GM21360 (cell line): Measurements from ENCODE around the gene CISH.

Experiments used
- ATAC-seq: cut with Tn5 transposase; IDR thresholded peaks from one replicate; pipeline ENCODE4 v1.9.1; 2021; ENCODE audit warnings: mild to moderate bottlenecking, moderate library complexity; ENCODE audit not compliant: unreplicated experiment

The CISH gene

GRCh38 chr3:50573566-50574443 is 37.8 kb downstream of the CISH start:
- no peak for ATAC-seq

GRCh38 chr3:50572801-50573371 is 38.7 kb downstream of the CISH start:
- ATAC-seq: no peak

- ATAC-seq: no peak
These were observed 39.4 kb downstream of the CISH start for GRCh38 chr3:50572158-50572557.

GRCh38 chr3:50571486-50571885 is 40.1 kb downstream of the CISH start:
- no peak for ATAC-seq

GRCh38 chr3:50570508-50571279 is 40.9 kb downstream of the CISH start:
- no peak for ATAC-seq

GRCh38 chr3:50568947-50569749 is 42.4 kb downstream of the CISH start, which contains the start of gene HEMK1:
HEMK1 (plus strand) TSS chr3:50569522; CDS start chr3:50571105, 1,583 bp downstream.
- ATAC-seq: peak; percentile 53

GRCh38 chr3:50567386-50568167 is 44.0 kb downstream of the CISH start, which contains the start of gene C3orf18:
C3orf18 (minus strand) TSS chr3:50567747; CDS start chr3:50565699, 2,048 bp downstream.
- ATAC-seq: peak; percentile 76

GRCh38 chr3:50567011-50567385 is 44.6 kb downstream of the CISH start:
- ATAC-seq: no peak

- no peak for ATAC-seq
These were observed 47.3 kb downstream of the CISH start for GRCh38 chr3:50564321-50564720.

GRCh38 chr3:50563867-50564266 is 47.7 kb downstream of the CISH start:
- ATAC-seq: no peak

- ATAC-seq: no peak
These were observed 48.7 kb downstream of the CISH start for GRCh38 chr3:50562861-50563260.

- ATAC-seq: no peak
These were observed 51.9 kb downstream of the CISH start for GRCh38 chr3:50559702-50560101.

- no peak for ATAC-seq
These were observed 53.7 kb downstream of the CISH start for GRCh38 chr3:50557915-50558314.

- ATAC-seq: no peak
These were observed 54.5 kb downstream of the CISH start for GRCh38 chr3:50557106-50557505.
